ENCODE results near the gene SDCBP2.

The SDCBP2 gene

DNA sequence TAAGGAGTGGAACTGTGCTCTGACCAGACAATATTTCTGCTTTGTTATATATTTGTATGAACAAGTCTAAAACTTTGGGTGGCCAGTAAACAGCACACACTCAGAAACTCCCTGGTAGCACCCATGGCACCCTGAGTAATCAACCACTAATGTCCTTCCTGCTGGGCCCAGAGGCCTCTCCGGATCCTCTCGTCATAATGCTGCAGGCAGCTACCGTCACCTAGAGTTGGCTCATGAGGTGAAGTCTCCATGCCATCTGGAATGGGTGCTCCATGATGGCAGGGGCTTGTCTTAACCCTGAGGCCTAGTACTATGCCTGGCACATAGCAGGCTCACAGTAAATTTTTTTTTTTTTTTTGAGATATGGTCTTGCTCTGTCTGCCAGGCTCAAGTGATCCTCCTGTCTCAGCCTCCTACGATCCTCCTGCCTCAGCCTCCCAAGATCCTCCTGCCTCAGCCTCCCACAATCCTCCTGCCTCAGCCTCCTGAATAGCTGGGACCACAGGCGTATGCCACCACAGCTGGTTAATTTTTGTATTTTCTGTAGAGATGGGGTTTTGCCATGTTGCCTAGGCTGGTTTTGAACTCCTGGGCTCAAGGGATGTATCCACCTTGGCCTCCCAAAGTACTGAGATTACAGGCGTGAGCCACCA is 3.0 kb upstream of the SDCBP2 start:
- in situ Hi-C loops (cut with MboI; ENCODE audit: low sequenced_read_pairs) = no loop called here

DNA sequence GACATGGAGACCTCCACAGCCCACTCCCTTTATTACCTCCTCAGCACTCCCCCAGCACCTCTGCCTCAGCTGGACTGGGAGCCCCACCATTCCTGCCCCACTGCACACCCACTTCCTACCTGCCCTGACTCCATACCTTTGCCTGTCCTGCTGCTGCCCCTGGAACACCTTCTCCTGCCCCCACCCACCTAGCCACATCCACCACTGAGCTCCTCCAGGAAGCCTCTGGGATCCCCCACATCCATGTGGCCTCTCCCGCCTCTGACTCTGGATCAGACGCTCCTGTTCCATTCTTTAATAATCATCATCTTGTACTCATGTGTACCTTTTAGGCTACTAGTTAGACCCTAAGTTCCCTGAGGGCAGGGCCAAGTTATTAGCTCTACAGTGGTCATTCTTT is 2.2 kb upstream of the SDCBP2 start:
- in situ Hi-C loops (cut with MboI; ENCODE audit: low sequenced_read_pairs) = no loop called here

DNA sequence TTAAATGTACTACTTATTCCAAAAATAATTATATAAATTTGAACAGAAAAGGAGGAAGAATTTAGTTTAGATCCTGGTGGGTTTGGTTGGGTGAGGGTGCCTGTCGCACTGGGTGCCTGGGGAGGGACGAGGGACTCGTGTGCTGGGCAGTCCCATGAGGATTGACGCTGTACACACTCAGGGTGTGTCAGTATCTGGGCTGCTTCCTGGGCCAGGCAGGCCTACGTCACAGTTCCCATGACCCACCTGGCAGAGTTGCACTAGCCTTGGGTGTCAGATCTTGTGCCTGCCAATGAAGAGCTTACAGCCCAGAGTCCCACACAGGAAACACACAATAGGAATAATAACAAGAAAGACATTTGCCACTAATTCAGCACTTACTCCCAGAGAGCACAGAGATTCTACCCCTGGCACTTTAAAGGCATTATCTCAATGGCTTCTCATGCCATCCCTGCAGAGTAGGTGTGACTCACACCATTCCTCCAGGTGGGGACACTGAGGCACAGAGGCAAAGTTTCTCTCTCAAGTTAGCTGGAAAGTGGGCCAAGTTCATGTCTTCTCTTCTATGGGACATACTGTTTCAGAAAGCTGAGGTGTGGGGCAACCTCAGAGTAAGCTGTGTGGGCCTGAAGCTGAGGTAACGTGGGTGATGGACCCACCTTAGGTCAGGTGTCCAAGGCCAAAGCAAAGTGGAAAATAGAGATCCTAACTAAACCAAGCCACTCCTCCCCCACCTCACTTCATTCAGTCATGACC is 1.3 kb upstream of the SDCBP2 start:
- in situ Hi-C loops (cut with MboI; ENCODE audit: low sequenced_read_pairs) = no loop called here

DNA sequence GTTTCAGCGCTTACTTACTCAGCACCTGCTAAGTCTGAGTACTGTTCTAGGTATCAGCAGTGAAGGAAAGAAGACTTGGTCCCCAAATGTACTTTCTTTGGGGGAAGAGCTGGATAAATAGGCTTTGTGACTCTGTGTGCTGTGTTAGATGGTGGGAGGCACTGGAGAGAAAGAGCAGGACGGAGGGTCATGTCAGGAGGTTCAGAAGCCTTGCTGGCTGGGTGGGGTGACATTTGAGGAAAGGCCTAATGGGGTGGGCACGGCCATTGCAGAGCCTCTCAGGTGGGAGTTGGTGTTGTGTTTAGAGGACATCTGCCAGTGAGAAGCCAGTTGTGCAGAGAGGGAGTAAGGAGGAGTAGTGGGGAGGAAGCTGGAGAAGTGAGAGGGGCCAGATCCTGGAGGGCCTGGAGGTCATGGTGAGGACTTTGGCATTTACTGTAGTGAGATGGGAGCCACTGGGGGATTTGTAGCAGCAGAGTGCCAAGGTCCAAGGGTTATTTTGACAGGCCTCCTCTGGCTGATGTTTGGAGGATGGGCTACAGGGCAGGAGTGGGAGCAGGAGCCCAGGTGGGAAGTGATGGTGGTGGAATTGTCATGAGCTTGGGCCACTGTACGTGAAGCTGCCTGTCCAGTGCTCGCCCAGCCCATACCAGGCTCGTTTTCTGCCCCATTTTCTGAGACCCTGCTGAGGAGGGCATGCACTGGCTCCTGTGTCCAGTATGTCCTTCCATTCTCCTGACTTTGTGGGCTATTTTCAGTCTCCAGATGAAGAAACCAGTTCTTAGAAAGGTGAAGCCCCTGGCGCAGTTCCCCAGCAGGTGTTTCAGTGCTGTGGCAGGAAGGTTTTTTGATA is 886 bp downstream of the SDCBP2 start:
- in situ Hi-C loops (cut with MboI; ENCODE audit: low sequenced_read_pairs) = no loop called here

DNA sequence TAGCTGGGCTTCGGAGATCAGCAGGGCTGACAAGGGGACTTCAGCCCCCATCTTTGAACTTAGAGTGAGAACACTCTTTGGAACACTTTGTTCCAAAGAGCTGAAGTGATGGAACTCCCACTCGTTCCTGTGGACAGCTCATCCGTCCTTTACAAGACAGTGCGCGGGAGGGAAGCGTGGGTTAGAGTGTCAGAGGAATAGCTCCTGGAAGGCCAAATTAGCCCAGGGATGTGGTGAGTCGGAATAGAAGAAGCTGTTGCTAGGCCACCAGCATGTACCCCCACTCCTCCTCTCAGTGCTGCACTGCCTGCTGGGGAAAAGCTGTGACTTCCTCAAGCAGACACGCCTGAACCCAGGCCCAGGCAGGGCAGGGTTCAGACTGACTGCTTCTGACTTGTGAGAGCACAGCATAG is 1.7 kb downstream of the SDCBP2 start:
- in situ Hi-C loops (cut with MboI; ENCODE audit: low sequenced_read_pairs) = no loop called here

DNA sequence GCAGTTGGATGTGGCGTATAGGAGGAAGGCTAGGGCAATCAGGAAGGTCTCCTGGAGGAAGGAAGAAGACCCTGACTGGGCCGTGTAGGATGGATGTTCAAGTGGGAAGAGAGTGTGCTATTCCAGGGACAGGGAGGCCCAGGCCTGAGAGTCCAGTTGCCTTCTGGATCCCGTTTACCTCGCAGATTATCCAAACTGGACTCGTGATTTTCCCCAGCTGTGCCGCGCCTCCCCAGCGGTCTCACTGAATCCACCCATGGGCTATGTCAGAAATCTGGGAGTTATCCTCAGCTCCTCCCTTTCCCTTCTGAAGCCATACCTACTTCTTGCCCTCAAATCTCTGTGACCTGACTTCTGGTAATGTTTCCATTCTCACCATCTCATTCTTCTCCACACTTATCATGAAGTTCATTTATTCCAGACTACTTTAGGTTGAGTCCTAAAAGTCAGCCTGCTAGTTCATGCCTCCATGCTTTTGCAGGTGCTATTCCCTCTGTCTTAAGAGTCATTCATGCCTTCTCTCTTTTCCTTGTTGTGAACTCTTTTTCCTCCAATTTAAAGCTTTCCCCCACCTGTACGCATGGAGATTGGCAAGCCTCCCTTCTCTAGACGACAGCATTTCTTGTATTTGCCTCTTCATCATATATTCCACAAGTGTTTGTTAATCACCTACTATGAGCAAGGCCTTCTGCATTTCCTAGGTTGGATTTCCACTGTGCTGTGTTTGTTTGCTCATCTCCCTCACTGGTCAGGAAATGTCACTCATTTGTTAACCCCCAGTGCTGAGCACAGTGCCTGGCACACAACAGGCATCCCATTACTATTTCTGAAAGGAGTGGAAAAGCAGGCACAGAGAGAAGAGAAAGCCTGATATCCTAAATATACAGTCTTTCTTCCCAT is 2.7 kb downstream of the SDCBP2 start:
- in situ Hi-C loops (cut with MboI; ENCODE audit: low sequenced_read_pairs) = no loop called here

DNA sequence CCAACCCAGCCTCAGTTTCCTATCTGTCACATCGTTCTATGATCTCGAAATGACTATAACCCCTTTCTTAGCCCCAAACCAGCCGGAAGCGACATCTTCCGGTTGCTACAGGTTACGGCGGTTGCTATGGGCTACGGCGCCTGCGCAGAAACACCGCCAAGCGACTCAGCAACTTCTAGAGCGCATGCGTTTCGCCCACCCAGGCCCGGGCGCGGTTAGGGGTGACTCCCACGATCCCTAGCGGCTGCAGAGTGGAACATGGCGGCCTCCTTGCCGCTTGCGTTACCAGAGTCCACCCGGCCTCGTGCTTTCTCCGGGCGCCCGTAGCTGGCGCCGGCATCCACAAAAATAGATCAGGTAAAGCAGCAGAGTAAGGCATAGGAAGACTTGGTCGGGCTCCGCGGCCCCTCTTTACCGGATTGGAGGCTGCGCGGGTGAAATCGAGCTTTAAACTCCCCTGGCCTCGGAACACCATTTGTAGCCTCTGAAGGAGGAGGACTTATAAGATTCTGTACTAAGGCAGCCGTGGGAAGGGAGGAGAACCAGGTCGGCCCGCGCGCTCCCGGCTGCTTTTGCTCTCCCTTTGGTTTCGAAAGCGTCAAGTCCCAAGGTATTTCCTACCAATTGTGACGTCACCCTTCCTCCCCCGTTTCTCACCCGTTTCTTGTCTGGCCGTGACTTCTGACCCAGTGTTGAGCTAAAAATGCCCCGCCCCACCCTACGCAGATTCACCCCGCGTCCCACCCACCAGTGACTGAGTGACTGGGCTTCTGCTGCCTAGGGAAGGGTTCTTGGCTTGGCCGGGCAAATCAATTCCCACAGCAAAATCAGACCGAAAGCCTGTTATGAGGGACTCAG is 3.5 kb downstream of the SDCBP2 start:
- in situ Hi-C loops (cut with MboI; ENCODE audit: low sequenced_read_pairs) = no loop called here

DNA sequence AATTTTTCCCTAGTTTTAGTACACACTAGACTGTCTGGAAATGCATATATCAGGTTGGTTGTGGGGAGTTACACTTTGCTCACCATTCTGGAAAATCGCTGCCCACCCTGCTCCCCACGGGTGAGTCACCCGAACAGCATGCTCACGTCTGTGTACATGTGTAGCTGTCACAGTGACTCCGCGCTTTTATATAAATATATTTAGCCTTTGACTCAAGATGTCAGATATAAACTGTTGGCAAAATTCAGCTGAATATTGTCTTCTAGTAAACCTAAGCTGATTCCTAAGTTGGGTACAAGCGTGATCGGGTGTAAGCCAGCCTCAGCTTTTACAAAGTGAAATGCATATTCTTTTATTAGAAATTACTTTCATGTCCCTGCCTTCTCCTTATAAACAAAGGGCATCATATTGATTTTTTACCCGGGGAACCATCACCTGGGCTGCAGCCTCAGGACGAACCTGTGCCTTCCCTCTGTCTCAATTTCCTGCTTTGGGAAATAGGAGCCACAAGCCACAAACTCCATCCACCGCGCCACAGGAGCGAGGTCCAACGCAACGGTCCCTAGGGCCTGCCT is 4.3 kb downstream of the SDCBP2 start:
- in situ Hi-C loops (cut with MboI; ENCODE audit: low sequenced_read_pairs) = no loop called here

DNA sequence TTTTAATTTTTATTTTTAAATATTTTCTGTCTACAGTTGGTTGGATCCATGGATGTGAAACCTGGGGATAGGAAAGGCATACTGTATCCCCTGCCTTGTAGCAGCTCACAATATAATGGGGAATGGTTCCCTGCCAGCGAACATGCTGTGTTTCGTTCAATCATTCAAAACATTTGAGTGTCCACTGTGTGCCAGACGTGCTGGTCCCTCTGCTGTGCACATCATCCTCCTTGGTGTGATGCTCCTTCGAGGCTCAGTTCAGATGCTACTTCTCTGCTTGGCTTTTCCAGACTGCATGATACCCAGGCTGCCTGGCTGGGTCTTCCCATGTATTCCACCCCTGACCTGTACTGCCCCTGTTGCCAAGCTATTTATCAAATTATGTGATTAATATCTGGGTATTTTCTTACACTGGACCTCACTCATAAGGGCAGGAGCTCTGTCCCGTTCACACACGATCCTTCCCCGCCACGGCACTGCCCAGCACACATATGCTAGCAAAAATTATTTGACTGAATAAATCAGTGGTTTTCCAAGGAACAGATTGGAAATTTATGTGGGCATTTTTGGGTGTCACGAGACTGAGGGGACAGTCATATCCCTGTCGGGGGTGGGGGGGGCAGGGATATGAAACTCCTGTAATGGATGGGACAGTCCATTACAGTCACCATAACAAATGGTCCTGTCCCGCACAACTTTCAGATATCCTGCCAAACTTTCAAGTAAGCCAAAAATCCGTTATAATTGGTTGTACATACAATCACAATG is 4.9 kb downstream of the SDCBP2 start:
- in situ Hi-C loops (cut with MboI; ENCODE audit: low sequenced_read_pairs) = no loop called here

DNA sequence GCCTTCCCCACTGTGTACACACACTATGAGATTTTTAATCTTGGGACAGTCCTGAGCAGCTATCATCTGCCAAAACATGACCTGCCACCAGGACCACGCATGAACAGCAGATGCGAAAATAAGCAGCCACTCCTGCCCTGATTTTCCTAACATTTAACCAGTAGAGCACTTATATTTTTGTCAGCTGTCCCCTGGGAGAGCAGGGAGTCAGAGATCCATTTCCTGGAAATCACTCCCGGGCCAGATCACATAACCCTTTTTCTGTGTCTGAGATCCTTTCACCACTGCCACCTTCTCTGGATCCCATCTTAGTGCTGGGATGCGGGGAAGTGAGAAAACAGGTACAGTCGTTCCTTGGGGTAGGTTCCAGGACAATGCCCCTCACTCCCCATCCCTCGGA is 5.7 kb downstream of the SDCBP2 start:
- in situ Hi-C loops (cut with MboI; ENCODE audit: low sequenced_read_pairs) = no loop called here

DNA sequence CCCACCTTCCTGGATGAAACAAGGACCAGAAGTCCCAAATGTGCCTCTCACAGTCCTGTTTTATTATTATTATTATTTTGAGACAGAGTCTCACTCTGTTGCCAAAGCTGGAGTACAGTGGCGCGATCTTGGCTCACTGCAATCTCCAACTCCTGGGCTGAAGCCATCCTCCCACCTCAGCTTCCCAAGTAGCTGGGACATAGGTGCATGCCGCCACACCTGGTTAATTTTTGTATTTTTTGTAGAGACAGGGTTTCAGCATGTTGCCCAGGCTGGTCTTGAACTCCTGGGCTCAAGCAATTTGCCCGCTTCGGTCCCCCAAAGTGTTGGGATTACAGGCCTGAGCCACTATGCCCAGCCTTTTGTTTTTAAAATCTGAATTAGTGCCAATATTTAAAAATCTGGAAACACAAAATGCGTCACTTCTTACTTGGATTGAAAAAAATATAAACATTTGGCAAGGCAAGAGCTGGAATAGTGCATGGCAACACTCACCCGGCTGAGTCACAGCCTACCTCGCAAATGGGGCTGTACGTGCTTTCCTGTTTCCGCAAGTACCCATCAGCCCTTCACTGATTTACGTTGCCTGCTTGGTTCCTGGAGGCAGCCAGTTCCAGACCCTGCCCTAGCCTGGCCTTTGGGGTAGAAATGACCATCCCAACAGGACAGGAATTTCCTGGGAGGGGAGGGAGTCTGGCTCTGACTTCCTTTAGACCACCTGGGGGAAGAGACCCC is 6.3 kb downstream of the SDCBP2 start:
- in situ Hi-C loops (cut with MboI; ENCODE audit: low sequenced_read_pairs) = no loop called here

DNA sequence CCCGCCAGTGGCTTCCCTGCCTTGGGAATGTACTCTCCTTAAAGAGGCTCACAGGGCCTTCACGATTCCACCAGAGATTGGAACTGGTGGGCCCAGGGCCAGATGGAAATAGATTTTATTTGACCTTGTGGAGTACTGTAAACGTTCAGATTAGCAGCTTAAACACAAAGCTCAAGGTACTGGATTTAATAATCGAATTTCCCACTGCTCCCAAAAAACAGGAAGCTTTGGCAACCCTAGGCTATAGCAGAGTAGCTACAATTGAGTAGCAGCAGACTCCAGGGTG is 7.3 kb downstream of the SDCBP2 start:
- in situ Hi-C loops (cut with MboI; ENCODE audit: low sequenced_read_pairs) = no loop called here

DNA sequence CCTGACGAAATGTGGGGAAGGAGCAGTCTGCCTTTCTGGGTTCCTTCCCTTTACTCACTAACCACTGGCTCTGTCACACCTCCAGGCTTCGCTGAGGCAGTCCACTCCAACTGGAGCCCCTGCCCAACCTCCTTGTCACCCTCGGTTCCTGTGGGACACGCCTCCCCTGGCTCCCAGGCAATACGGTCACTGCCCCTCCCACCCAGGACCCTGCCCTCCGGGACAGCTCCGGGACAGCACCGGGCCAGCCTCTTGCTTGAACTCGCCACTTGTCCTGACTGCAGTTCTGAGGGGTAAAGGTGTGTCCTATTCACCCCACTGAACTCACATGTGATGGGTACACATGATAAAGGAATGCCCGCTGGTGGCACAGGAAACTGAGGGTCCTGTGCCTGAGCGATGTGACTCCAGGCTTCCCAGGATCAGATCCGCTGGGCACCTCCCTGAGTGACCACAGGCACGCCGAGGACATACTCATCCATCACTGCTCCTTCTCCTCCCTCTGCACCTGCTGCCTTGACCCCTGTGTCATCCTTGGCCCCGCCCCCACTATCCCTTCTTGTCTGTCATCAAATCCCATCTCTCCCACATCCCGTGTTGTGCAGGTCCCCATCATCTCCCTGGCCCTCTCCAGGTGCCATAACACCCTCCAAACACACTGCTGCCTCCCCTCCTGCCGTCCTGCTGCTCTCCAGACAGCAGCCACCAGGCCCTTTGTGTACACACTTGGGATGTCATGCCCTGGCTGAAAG is 7.9 kb downstream of the SDCBP2 start:
- in situ Hi-C loops (cut with MboI; ENCODE audit: low sequenced_read_pairs) = no loop called here

DNA sequence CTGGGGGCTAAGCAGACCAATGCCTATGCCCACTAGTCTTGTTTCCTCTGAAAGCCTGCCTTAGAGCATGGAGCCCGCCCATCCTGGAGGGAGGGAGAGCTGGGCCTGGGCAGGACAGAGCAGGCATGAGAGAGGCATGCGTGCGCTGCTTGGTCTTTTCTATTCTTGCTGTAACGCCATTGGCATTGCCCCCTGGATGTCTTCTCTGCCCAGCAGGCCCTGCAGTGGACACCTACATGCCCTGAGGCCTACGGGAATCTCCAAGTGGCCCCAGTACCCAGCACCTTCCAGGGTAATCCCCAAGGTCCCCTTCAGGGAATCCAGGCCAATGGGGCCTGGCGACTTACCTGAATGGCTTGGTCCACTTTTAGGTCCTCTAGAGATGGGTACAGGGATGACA is 8.9 kb downstream of the SDCBP2 start:
- in situ Hi-C loops (cut with MboI; ENCODE audit: low sequenced_read_pairs) = no loop called here

DNA sequence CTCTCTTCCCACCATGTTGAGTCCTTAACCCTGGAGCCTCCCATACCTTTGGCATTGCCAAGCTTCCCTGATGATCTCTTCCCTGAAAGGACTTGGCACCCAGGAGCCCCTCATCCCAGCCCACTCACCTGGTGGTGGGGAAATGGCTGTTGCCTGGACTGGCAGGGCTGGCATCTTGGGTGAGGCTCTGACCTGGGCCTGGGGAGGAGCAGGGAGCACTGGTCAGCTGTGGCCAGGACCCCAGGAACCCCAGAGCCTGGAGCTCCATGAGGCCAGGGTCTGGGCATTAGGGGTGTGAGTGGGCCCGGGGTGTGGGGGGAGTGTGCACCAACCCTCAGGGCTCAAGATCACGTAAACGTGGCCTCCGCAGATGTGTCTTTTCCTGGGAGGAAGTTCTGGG is 9.5 kb downstream of the SDCBP2 start:
- in situ Hi-C loops (cut with MboI; ENCODE audit: low sequenced_read_pairs) = no loop called here

DNA sequence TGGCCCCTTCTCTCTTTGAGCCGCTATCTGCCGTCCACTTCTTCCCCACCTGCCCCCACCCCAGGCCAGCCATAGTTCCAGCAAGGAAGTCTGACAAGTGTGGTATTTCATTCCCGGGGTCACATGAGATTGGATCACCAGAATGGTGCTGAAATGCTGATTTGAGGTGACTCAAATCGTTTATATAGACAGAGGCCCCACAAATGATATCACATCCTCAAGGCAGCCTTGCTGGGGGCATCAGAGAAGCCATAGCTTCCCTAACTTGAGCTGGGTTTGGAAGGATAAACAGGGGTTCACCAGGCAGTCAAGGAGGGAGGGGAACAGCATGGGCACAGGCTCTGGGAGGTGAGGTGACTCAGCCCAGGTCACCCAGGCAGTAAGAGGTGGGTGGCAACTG is 9.9 kb downstream of the SDCBP2 start:
- in situ Hi-C loops (cut with MboI; ENCODE audit: low sequenced_read_pairs) = no loop called here

DNA sequence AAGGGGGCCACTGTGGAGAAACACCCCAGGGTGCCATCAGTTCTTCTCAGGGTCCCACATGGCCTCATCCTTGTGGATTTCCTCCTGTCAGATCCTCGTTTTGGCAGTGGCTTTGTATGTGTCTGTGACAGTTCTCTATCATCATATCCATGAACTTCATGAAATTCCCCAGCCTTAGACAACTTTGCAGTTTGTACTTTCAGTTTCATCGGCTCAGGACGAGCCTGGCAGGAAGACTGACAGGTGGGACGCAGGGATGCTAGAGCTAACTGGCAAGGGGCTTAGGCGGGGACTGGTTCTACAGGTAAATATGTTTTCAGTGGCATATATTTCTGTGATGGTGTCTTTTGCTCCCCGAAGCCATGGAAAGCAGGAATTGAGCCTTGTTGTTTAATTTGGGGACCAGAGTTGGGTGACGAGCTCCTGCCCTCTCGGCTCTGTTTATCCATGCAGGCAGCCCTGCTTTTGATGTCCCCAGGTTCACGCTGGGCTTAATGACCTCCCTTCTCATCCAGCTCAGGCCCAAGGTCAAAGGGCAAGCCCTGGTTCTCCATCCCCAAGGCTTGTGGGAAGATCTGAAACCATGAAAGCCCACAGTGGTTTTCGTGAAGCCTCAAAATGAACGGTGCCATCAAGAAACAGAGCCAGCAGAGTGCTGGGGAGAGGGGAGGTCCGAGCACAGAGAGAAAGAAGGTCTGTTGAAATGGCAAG is 11.2 kb downstream of the SDCBP2 start:
- in situ Hi-C loops (cut with MboI; ENCODE audit: low sequenced_read_pairs) = no loop called here
